Suprapubic skin (tissue), 3 donors: ENCODE measurements around the gene CFD.

Source experiments
- CTCF ChIP-seq, 2 donors: fragments of 200-600 bp in 1 of 2; fragments of 450-650 bp in 1 of 2; sonication (generic) in 1 of 2; IDR thresholded peaks; one replicate each; pipeline ENCODE4 v1.5.1; 2016 to 2019; ENCODE audit warnings: antibody characterized with exemption in 2 of 2, mild to moderate bottlenecking in 1 of 2, moderate library complexity in 1 of 2
- POLR2AphosphoS5 ChIP-seq, 3 donors: sonication (generic); formaldehyde crosslinking; IDR thresholded peaks; one replicate each; pipeline ENCODE4 v1.6.1; 2017; ENCODE audit warnings: antibody characterized with exemption in 3 of 3

GRCh38 chr19:899336-900042, 40.0 kb downstream of the CFD start:
- no peak for TF ChIP-seq POLR2AphosphoS5 (IDR thresholded peaks at IDR 0.05)
- TF ChIP-seq CTCF (IDR thresholded peaks at IDR 0.05), result no peak
